Measurements from ENCODE around the gene DGKZ. TPM values are rescaled to one million over a fixed set of nuclear protein-coding genes. Genes with fewer than 3 reads are reported as not detected.

Gene DGKZ
- total and polyA plus RNA-seq, 2 of the 13 experiments (the other 11 are each of a cell fraction or from before 2014, with no cell fraction given) = 15.8 to 20.7 TPM

DNA sequence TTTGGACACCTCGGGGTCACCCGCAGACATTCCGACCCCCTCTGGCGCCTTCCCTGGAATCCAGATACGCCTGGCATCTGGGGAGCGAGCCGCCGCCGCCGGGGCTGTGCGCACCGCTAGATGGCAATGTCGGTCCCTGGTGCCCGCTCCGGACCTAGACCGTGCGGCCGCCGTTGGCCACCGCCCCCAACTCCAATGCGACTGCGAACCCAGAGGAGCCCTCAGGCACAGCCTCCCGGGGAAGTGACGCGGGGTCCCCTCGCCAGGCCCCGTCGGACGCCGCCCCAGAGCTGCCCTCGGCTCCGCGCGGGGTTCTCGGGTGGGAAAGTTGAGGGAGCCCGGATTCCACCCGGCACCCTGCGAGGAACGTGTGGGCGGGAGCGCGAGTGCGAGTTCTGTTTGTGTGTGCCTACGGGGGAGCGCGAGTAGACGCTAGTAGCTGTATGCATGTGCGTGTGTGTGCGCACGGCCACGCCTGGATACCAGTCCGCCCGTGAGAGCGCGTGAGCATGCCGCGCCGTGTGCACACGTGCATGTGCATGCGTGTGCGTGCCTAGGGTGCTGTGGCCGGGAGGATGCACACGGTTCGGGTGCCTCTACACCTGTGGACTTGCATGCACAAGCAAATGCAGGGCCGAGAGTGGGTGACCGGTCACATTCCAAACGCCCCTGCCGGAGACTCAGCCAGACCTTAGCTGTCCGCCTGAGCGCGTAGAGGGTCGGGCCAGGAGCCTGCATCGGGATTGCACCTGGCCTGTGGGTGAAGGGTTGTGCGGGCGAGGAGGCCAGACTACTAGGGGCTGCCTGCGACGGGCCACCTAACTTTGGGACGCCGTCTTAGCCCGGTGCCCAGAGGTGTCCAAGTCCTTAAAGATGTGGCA, 42.4 kb downstream of the DGKZ start (continued):
- TF ChIP-seq SUZ12 (IDR thresholded peaks at IDR 0.05; ENCODE audit: low read depth, low read length) (no peak), ZNF879 (CRISPR knock-in tag; IDR thresholded peaks at IDR 0.05) (no peak), ATF7 (IDR thresholded peaks at IDR 0.05) (no peak), ATF7 (CRISPR knock-in tag; IDR thresholded peaks at IDR 0.05) (no peak), RAD51 (IDR thresholded peaks at IDR 0.05; ENCODE audit: borderline replicate concordance) (no peak), RNF2 (conservative IDR thresholded peaks at IDR 0.05; ENCODE audit: low read depth) (no peak), ZMAT3 (CRISPR knock-in tag; conservative IDR thresholded peaks at IDR 0.05) (no peak; the same call in 1 of the 2 replicates), CEBPG (CRISPR knock-in tag; IDR thresholded peaks at IDR 0.05) (no peak), HNRNPL (IDR thresholded peaks at IDR 0.05; ENCODE audit: low read depth, low read length) (peak; percentile 83; the same call in 1 of the 2 replicates), KLF12 (CRISPR knock-in tag; IDR thresholded peaks at IDR 0.05; ENCODE audit: borderline replicate concordance) (no peak)
- TF ChIP-seq, protein P1, sequence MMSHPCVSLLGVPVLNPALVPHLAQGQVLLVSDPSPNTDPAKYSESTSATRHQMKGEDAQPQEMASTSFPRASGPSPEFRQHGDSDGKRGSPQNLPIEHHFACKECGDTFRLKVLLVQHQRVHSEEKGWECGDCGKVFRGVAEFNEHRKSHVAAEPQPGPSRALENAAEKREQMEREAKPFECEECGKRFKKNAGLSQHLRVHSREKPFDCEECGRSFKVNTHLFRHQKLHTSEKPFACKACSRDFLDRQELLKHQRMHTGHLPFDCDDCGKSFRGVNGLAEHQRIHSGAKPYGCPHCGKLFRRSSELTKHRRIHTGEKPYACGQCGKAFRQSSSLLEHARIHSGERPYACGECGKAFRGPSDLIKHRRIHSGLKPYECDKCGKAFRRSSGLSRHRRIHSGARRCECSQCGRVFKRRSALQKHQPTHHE (CRISPR knock-in tag; IDR thresholded peaks at IDR 0.05; ENCODE audit: borderline replicate concordance) = peak; percentile 64; the same call in 1 of the 2 replicates

Data from HepG2 (cell line).